Thymus (tissue), 11 donors: ENCODE measurements around the gene MAN1C1. TPM values are rescaled to one million over a fixed set of nuclear protein-coding genes. Genes with fewer than 3 reads are reported as not detected.
A peak's percentile ranks its signal among the peaks of the same experiment; 100 is the strongest.

Experiments used
- DNase-seq, 9 donors: peaks; one replicate each; pipeline ENCODE4 v3.0.0-alpha.2; 2013; ENCODE audit warnings: low spot score in 9 of 9, low read depth in 6 of 9, missing footprints in 1 of 9
- H3K27ac ChIP-seq, 2 donors: one replicate each; pipeline ENCODE4 v1.5.1; 2013; ENCODE audit warnings: control low read depth in 1 of 2, low read depth in 1 of 2, low read length in 1 of 2, mild to moderate bottlenecking in 1 of 2, moderate library complexity in 1 of 2
- H3K27me3 ChIP-seq, 2 donors: one replicate each; pipeline ENCODE4 v1.5.1; 2013; ENCODE audit warnings: low read length in 1 of 2; ENCODE audit not compliant: control insufficient read depth in 2 of 2, insufficient read depth in 1 of 2
- H3K36me3 ChIP-seq, 2 donors: one replicate each; pipeline ENCODE4 v1.5.1; 2013; ENCODE audit warnings: low read length in 1 of 2, mild to moderate bottlenecking in 1 of 2, moderate library complexity in 1 of 2; ENCODE audit not compliant: control insufficient read depth in 2 of 2, insufficient read depth in 2 of 2
- H3K4me1 ChIP-seq, 2 donors: one replicate each; pipeline ENCODE4 v1.5.1; 2013; ENCODE audit warnings: low read length in 2 of 2; ENCODE audit not compliant: control insufficient read depth in 2 of 2, insufficient read depth in 2 of 2
- H3K4me3 ChIP-seq, 2 donors: one replicate each; pipeline ENCODE4 v1.5.1; 2013; ENCODE audit warnings: low read length in 2 of 2, control low read depth in 1 of 2, mild to moderate bottlenecking in 1 of 2
- H3K9me3 ChIP-seq, 2 donors: one replicate each; pipeline ENCODE4 v1.5.1; 2013; ENCODE audit warnings: low read length in 1 of 2, mild to moderate bottlenecking in 1 of 2; ENCODE audit not compliant: control insufficient read depth in 2 of 2, insufficient read depth in 1 of 2
- WGBS: extraction: QIAGEN DNeasy Blood & Tissue Kit; methylation state at CpG from one replicate; pipeline ENCODE4 v1.1.7; 2013; 5-methylcytosine and 5-hydroxymethylcytosine counted together
- polyA plus RNA-seq: library from polyadenylated mRNA; stranded (reverse); fragments of 200-250 nt; gene quantifications from one replicate; pipeline ENCODE4 v1.2.3, GENCODE V29; 2013
- total RNA-seq: library from RNA; stranded (reverse); fragments of 120-200 nt; gene quantifications from one replicate; pipeline ENCODE4 v1.2.4, GENCODE V29; 2013
- donor health status: healthy.

MAN1C1 gene
- total and polyA plus RNA-seq, 2 donors, result 9.7 to 18.4 TPM

- H3K27ac ChIP-seq, result no peak overlapping the region
- no peak overlapping the region for H3K4me3 ChIP-seq
- DNase-seq, result no peak
- H3K27me3 ChIP-seq, result peaks cover 7 to 30% of the 10 kb centered on the region in 2 donors
- H3K9me3 ChIP-seq, result no peaks in the 10 kb centered on the region
- no peaks in the 10 kb centered on the region for H3K36me3 ChIP-seq
- peaks cover 0 to 5% of the 10 kb centered on the region in 2 donors for H3K4me1 ChIP-seq
- 96% methylated on average over 5 of the region's 5 CpGs for WGBS
Observed at GRCh38 chr1:25607123-25607522, 9.5 kb upstream of the MAN1C1 start.

GRCh38 chr1:25608488-25609178 is 8.0 kb upstream of the MAN1C1 start:
- peaks cover 0 to 5% of the 10 kb centered on the region in 2 donors for H3K4me1 ChIP-seq
- no peaks in the 10 kb centered on the region for H3K9me3 ChIP-seq
- H3K27ac ChIP-seq, result no peak overlapping the region
- H3K27me3 ChIP-seq, result peaks cover 7 to 44% of the 10 kb centered on the region in 2 donors
- no peak overlapping the region for H3K4me3 ChIP-seq
- no peaks in the 10 kb centered on the region for H3K36me3 ChIP-seq
- DNase-seq, result peak; percentile 60 to 92 (median 72)
- 25% methylated on average over 15 of the region's 15 CpGs for WGBS

- Histone ChIP-seq H3K4me3 (no peak overlapping the region), H3K9me3 (no peaks in the 10 kb centered on the region), H3K36me3 (no peaks in the 10 kb centered on the region), H3K27ac (no peak overlapping the region), H3K4me1 (peaks cover 0 to 6% of the 10 kb centered on the region in 2 donors), H3K27me3 (peaks cover 9 to 57% of the 10 kb centered on the region in 2 donors)
- WGBS, result 94% methylated on average over 6 of the region's 6 CpGs
- no peak for DNase-seq
Observed at GRCh38 chr1:25609921-25610320, 6.7 kb upstream of the MAN1C1 start.

GRCh38 chr1:25610822-25611630 is 5.6 kb upstream of the MAN1C1 start:
- Histone ChIP-seq H3K36me3 (no peaks in the 10 kb centered on the region), H3K27ac (no peak overlapping the region), H3K4me3 (no peak overlapping the region), H3K27me3 (peaks cover 15 to 68% of the 10 kb centered on the region in 2 donors), H3K9me3 (no peaks in the 10 kb centered on the region), H3K4me1 (peaks cover 3 to 11% of the 10 kb centered on the region in 2 donors)
- 79% methylated on average over 8 of the region's 8 CpGs for WGBS
- no peak for DNase-seq

GRCh38 chr1:25611843-25612242 is 4.7 kb upstream of the MAN1C1 start:
- peaks cover 20 to 72% of the 10 kb centered on the region in 2 donors for H3K27me3 ChIP-seq
- 98% methylated on average over 1 of the region's 1 CpG for WGBS
- H3K9me3 ChIP-seq, result no peaks in the 10 kb centered on the region
- H3K4me3 ChIP-seq, result no peak overlapping the region
- no peak overlapping the region for H3K27ac ChIP-seq
- DNase-seq, result no peak
- H3K4me1 ChIP-seq, result peaks cover 6 to 14% of the 10 kb centered on the region in 2 donors
- no peaks in the 10 kb centered on the region for H3K36me3 ChIP-seq

GRCh38 chr1:25612421-25612820 is 4.2 kb upstream of the MAN1C1 start:
- 87% methylated on average over 3 of the region's 3 CpGs for WGBS
- Histone ChIP-seq H3K4me3 (no peak overlapping the region), H3K27ac (no peak overlapping the region), H3K27me3 (peaks cover 25 to 76% of the 10 kb centered on the region in 2 donors), H3K4me1 (peaks cover 7 to 14% of the 10 kb centered on the region in 2 donors), H3K36me3 (no peaks in the 10 kb centered on the region), H3K9me3 (no peaks in the 10 kb centered on the region)
- no peak for DNase-seq

- 95% methylated on average over 3 of the region's 3 CpGs for WGBS
Observed at GRCh38 chr1:25613091-25613490, 3.5 kb upstream of the MAN1C1 start.

GRCh38 chr1:25614501-25615171 is 2.0 kb upstream of the MAN1C1 start:
- no peak overlapping the region for H3K27ac ChIP-seq

More at GRCh38 chr1:25613091-25613490, 3.5 kb upstream of the MAN1C1 start:
- Histone ChIP-seq H3K4me3 (no peak overlapping the region), H3K27ac (no peak overlapping the region), H3K9me3 (no peaks in the 10 kb centered on the region), H3K36me3 (no peaks in the 10 kb centered on the region), H3K27me3 (peaks cover 32 to 83% of the 10 kb centered on the region in 2 donors), H3K4me1 (peaks cover 14 to 20% of the 10 kb centered on the region in 2 donors)
- no peak for DNase-seq

GRCh38 chr1:25615172-25615541 is 1.4 kb upstream of the MAN1C1 start:
- WGBS, result 72% methylated on average over 7 of the region's 7 CpGs
- peaks cover 51 to 94% of the 10 kb centered on the region in 2 donors for H3K27me3 ChIP-seq
- H3K36me3 ChIP-seq, result no peaks in the 10 kb centered on the region
- DNase-seq, result no peak
- H3K4me1 ChIP-seq, result peaks cover 14 to 16% of the 10 kb centered on the region in 2 donors
- H3K9me3 ChIP-seq, result no peaks in the 10 kb centered on the region
- H3K27ac ChIP-seq, result no peak overlapping the region
- no peak overlapping the region for H3K4me3 ChIP-seq

More at GRCh38 chr1:25614501-25615171, 2.0 kb upstream of the MAN1C1 start:
- Histone ChIP-seq H3K36me3 (no peaks in the 10 kb centered on the region), H3K27me3 (peaks cover 46 to 94% of the 10 kb centered on the region in 2 donors), H3K9me3 (no peaks in the 10 kb centered on the region), H3K4me1 (peaks cover 14 to 16% of the 10 kb centered on the region in 2 donors), H3K4me3 (no peak overlapping the region)
- WGBS, result 71% methylated on average over 4 of the region's 4 CpGs
- no peak for DNase-seq
